SK-N-SH (cell line): ENCODE results near the gene CR1. TPM values are rescaled to one million over a fixed set of nuclear protein-coding genes. Genes with fewer than 3 reads are reported as not detected.

Experiments
- CTCF ChIA-PET: fragments of 300-600, 350-600 bp; formaldehyde crosslinking; extraction: SDS; loops from one replicate; lab custom pipeline; 2021; lab: Yijun Ruan, JAX
- POLR2A ChIA-PET: fragments of 350-600 bp; sonication (Branson Sonifier 250); formaldehyde crosslinking; extraction: SDS; loops from one replicate; lab custom pipeline; 2020; ENCODE audit warnings: antibody characterized with exemption, inconsistent platforms; lab: Yijun Ruan, JAX
- DNase-seq: peaks from one replicate; pipeline ENCODE4 v3.0.0; 2012
- H2AFZ ChIP-seq: fragments of 200-600 bp; sonication (generic); 2 replicates; pipeline ENCODE4 v1.8.1; 2016; ENCODE audit warnings: antibody characterized with exemption, mild to moderate bottlenecking, low read depth
- H3F3A ChIP-seq: fragments of 200-600 bp; sonication (generic); replicated peaks from 2 replicates; pipeline ENCODE3; 2016; ENCODE audit warnings: antibody characterized with exemption, mild to moderate bottlenecking; ENCODE audit not compliant: insufficient read depth
- H3K27ac ChIP-seq, 2 experiments: fragments of 200-500 bp in 1 of 2; fragments of 200-600 bp in 1 of 2; sonication (Bioruptor generic) in 1 of 2; sonication (generic), shearing (Covaris generic) in 1 of 2; 2 replicates each; pipeline versions ENCODE4 v1.5.1 to v1.6.1; 2014 to 2016; ENCODE audit warnings: low read depth in 2 of 2, inconsistent platforms in 1 of 2, low read length in 1 of 2, mild to moderate bottlenecking in 1 of 2, mixed read lengths in 1 of 2
- H3K27me3 ChIP-seq: fragments of 200-600 bp; sonication (generic), shearing (Covaris generic); 2 replicates; pipeline ENCODE4 v1.6.1; 2016; ENCODE audit warnings: mixed run types; ENCODE audit not compliant: insufficient read depth
- H3K36me3 ChIP-seq, 2 experiments: fragments of 200-500 bp in 1 of 2; fragments of 200-600 bp in 1 of 2; sonication (Bioruptor generic) in 1 of 2; sonication (generic) in 1 of 2; replicated peaks in 1 of 2; 2 replicates each; pipeline versions ENCODE3 to v1.5.1; 2014 to 2016; ENCODE audit warnings: low read length in 1 of 2, mild to moderate bottlenecking in 1 of 2; ENCODE audit not compliant: insufficient read depth in 2 of 2, control insufficient read depth in 1 of 2
- H3K4me1 ChIP-seq, 2 experiments: fragments of 200-500 bp in 1 of 2; fragments of 200-600 bp in 1 of 2; sonication (Bioruptor generic) in 1 of 2; sonication (generic), shearing (Covaris generic) in 1 of 2; 2 replicates each; pipeline versions ENCODE4 v1.5.1 to v1.6.1; 2014 to 2016; ENCODE audit warnings: low read depth in 1 of 2, low read length in 1 of 2, mixed run types in 1 of 2; ENCODE audit not compliant: insufficient read depth in 2 of 2, control insufficient read depth in 1 of 2
- H3K4me2 ChIP-seq: fragments of 200-600 bp; sonication (generic), shearing (Covaris generic); 2 replicates; pipeline ENCODE4 v1.6.1; 2017; ENCODE audit warnings: mixed run types
- H3K4me3 ChIP-seq, 2 experiments: fragments of 200-500 bp in 1 of 2; fragments of 200-600 bp in 1 of 2; sonication (Bioruptor generic) in 1 of 2; sonication (generic), shearing (Covaris generic) in 1 of 2; 2 replicates each; pipeline versions ENCODE4 v1.5.1 to v1.8.1; 2014 to 2016; ENCODE audit warnings: low read depth in 2 of 2, inconsistent platforms in 1 of 2, low read length in 1 of 2, mild to moderate bottlenecking in 1 of 2, mixed read lengths in 1 of 2, moderate library complexity in 1 of 2
- H3K79me2 ChIP-seq: fragments of 200-600 bp; sonication (generic); 2 replicates; pipeline ENCODE4 v1.8.1; 2017; ENCODE audit warnings: mild to moderate bottlenecking; ENCODE audit not compliant: insufficient read depth
- H3K9ac ChIP-seq: fragments of 200-600 bp; sonication (generic); 2 replicates; pipeline ENCODE4 v1.6.1; 2017; ENCODE audit warnings: mixed run types
- H3K9me2 ChIP-seq: fragments of 200-600 bp; sonication (generic); 2 replicates; pipeline ENCODE4 v1.6.1; 2017; ENCODE audit warnings: mixed run types
- H3K9me3 ChIP-seq: fragments of 200-600 bp; sonication (generic); 2 replicates; pipeline ENCODE4 v1.6.1; 2017; ENCODE audit warnings: mixed run types, mild to moderate bottlenecking, moderate library complexity
- H4K20me1 ChIP-seq: fragments of 200-600 bp; sonication (generic); 2 replicates; pipeline ENCODE4 v1.6.1; 2017; ENCODE audit warnings: mild to moderate bottlenecking, mixed run types; ENCODE audit not compliant: insufficient read depth
- CHD2 ChIP-seq: fragments of 150-350 bp; IDR thresholded peaks from 2 replicates; pipeline ENCODE4 v1.6.1; 2018; ENCODE audit warnings: low read length; ENCODE audit not compliant: partially characterized antibody
- CTCF ChIP-seq: fragments of 200-600 bp; sonication (generic); IDR thresholded peaks from 2 replicates; pipeline ENCODE4 v1.6.1; 2017; ENCODE audit warnings: antibody characterized with exemption, mild to moderate bottlenecking, moderate library complexity
- ELF1 ChIP-seq: IDR thresholded peaks from 2 replicates; pipeline ENCODE4 v1.4.0; 2012
- EP300 ChIP-seq, 2 experiments: IDR thresholded peaks; 2 replicates each; pipeline versions ENCODE4 v1.4.0 to v1.6.1; 2012; ENCODE audit warnings: borderline replicate concordance in 1 of 2, low read depth in 1 of 2, low read length in 1 of 2
- EZH2phosphoT487 ChIP-seq: fragments of 200-600 bp; sonication (generic); IDR thresholded peaks from 2 replicates; pipeline ENCODE4 v1.6.1; 2017; ENCODE audit warnings: low read depth, mixed run types, mild to moderate bottlenecking, antibody characterized with exemption, moderate library complexity, borderline replicate concordance
- FOSL2 ChIP-seq: IDR thresholded peaks from 2 replicates; pipeline ENCODE4 v1.4.0; 2012; ENCODE audit warnings: low read depth, mild to moderate bottlenecking, moderate library complexity, borderline replicate concordance
- IRF3 ChIP-seq: fragments of 150-350 bp; IDR thresholded peaks from 2 replicates; pipeline ENCODE4 v1.6.1; 2016; ENCODE audit warnings: mild to moderate bottlenecking, low read depth, low read length
- POLR2AphosphoS5 ChIP-seq: IDR thresholded peaks from 2 replicates; pipeline ENCODE4 v1.6.1; 2012; ENCODE audit warnings: low read depth, low read length
- RAD21 ChIP-seq: IDR thresholded peaks from 2 replicates; pipeline ENCODE4 v1.6.1; 2012; ENCODE audit warnings: mild to moderate bottlenecking, low read length
- RCOR1 ChIP-seq: fragments of 150-350 bp; IDR thresholded peaks from 2 replicates; pipeline ENCODE4 v1.6.1; 2017; ENCODE audit warnings: antibody characterized with exemption, low read length
- SIN3A ChIP-seq: IDR thresholded peaks from 2 replicates; pipeline ENCODE4 v1.6.1; 2012; ENCODE audit warnings: low read depth, mild to moderate bottlenecking, low read length, moderate library complexity, borderline replicate concordance
- TAF1 ChIP-seq: IDR thresholded peaks from 2 replicates; pipeline ENCODE4 v1.6.1; 2012; ENCODE audit warnings: low read depth, mild to moderate bottlenecking, low read length, moderate library complexity, borderline replicate concordance
- USF1 ChIP-seq: IDR thresholded peaks from 2 replicates; pipeline ENCODE4 v1.4.0; 2012; ENCODE audit warnings: low read depth, borderline replicate concordance
- ZBTB33 ChIP-seq: IDR thresholded peaks from 2 replicates; pipeline ENCODE4 v1.4.0; 2012; ENCODE audit warnings: low read depth, borderline replicate concordance
- WGBS: methylation state at CpG from one replicate; pipeline ENCODE4 v1.1.6; 2017; ENCODE audit warnings: low lambda C conversion rate; 5-methylcytosine and 5-hydroxymethylcytosine counted together
- polyA plus RNA-seq, 3 experiments: library from polyadenylated mRNA; depleted of rRNA; stranded (reverse); fragments of >200 nt; gene quantifications; 2 replicates each; pipeline ENCODE4 v1.2.3, GENCODE V29; 2012

The CR1 gene
- polyA plus RNA-seq, 1 of the 3 experiments (the other 2 are of a cell fraction), result not detected

- H3K9me2 ChIP-seq, result no peaks in the 10 kb centered on the region
- H2AFZ ChIP-seq, result no peak overlapping the region
- CTCF ChIA-PET, result interaction anchor here (1.0 to 1.6 kb wide), 2 partner anchors 15 to 110 kb away, joined by 3 read pairs; no protein-coding TSS in a partner anchor
- no peaks in the 10 kb centered on the region for H3K79me2 ChIP-seq
- H3K27me3 ChIP-seq, result peaks cover 7% of the 10 kb centered on the region; the same call in 1 of the 2 replicates
- no peak for TF ChIP-seq CHD2
- TF ChIP-seq EP300 (IDR thresholded peaks at IDR 0.05; ENCODE audit: borderline replicate concordance in 1 of 2, low read depth in 1 of 2, low read length in 1 of 2), result no peak
- no peak for TF ChIP-seq USF1
- TF ChIP-seq RAD21, result no peak
- TF ChIP-seq IRF3, result no peak
- TF ChIP-seq FOSL2, result no peak
- no peak for TF ChIP-seq POLR2AphosphoS5
- TF ChIP-seq ZBTB33, result no peak
- no peak for TF ChIP-seq CTCF
- TF ChIP-seq SIN3A, result no peak
- no peak for TF ChIP-seq RCOR1
- no peak for TF ChIP-seq EZH2phosphoT487
- no peak for TF ChIP-seq ELF1
- TF ChIP-seq TAF1, result no peak
- no peaks in the 10 kb centered on the region for H3F3A ChIP-seq
- POLR2A ChIA-PET, result no interaction called here
- H3K9me3 ChIP-seq, result no peaks in the 10 kb centered on the region
- H3K4me2 ChIP-seq, result no peak overlapping the region
- H3K4me3 ChIP-seq, result no peak overlapping the region
- no peaks in the 10 kb centered on the region for H3K36me3 ChIP-seq
- H4K20me1 ChIP-seq, result no peaks in the 10 kb centered on the region
- no peaks in the 10 kb centered on the region for H3K4me1 ChIP-seq
- DNase-seq, result no peak
- no peak overlapping the region for H3K27ac ChIP-seq
- no peak overlapping the region for H3K9ac ChIP-seq
- 56% methylated on average over 13 of the region's 13 CpGs for WGBS
Observed at GRCh38 chr1:207514890-207515289, 18.9 kb downstream of the CR1 start.
